ENCODE data around the gene TTBK2. TPM values are rescaled to one million over a fixed set of nuclear protein-coding genes. Genes with fewer than 3 reads are reported as not detected.
A peak's percentile ranks its signal among the peaks of the same experiment; 100 is the strongest.
"Not testable (repeated sequence)": the region's sequence is repeated elsewhere in the genome, so short reads cannot be mapped to it uniquely, and the experiment has no call there.

Gene TTBK2
- total RNA-seq, 1 donor from 2014 or later: 19.8 TPM

DNA sequence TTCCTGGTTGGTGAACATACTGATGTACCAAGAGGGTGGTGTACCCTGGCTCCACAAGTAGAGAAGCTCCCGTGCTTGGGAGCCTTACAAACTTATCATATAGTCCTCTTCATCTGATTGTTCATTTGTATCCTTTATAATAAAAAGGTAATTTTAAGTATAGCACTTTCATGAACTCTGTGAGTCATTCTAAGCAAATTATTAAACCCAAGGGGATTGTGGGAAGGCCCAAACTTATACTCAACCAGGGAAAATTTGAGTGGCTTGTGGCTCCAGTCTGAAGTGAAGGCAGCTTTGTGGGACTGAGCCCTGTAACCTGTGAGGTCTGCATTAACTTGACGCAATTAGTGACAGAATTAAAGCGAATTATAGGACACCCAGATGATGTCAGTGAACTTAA, 29.0 kb downstream of the TTBK2 start:
- Mint-ChIP-seq H3K4me1 (peaks cover 10% of the 10 kb centered on the region), H3K4me3 (no peak overlapping the region), H3K9me3 (peaks cover 3% of the 10 kb centered on the region), H3K27me3 (no peaks in the 10 kb centered on the region), H3K27ac (no peak overlapping the region), H3K36me3 (ENCODE audit: low read depth) (peaks cover 18% of the 10 kb centered on the region)
- ATAC-seq (ENCODE audit: low read depth): peak; percentile 82
- TF ChIP-seq, protein P1, sequence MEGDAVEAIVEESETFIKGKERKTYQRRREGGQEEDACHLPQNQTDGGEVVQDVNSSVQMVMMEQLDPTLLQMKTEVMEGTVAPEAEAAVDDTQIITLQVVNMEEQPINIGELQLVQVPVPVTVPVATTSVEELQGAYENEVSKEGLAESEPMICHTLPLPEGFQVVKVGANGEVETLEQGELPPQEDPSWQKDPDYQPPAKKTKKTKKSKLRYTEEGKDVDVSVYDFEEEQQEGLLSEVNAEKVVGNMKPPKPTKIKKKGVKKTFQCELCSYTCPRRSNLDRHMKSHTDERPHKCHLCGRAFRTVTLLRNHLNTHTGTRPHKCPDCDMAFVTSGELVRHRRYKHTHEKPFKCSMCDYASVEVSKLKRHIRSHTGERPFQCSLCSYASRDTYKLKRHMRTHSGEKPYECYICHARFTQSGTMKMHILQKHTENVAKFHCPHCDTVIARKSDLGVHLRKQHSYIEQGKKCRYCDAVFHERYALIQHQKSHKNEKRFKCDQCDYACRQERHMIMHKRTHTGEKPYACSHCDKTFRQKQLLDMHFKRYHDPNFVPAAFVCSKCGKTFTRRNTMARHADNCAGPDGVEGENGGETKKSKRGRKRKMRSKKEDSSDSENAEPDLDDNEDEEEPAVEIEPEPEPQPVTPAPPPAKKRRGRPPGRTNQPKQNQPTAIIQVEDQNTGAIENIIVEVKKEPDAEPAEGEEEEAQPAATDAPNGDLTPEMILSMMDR (IDR thresholded peaks at IDR 0.05): no peak
- no peak for DNase-seq
- intact Hi-C loops (cut with micrococcal nuclease): no loop called here
- ChIA-PET POLR2A (interaction anchor here (0.6 to 0.7 kb wide), 2 partner anchors 125 to 496 kb away, joined by 4 to 7 read pairs; no protein-coding TSS in a partner anchor), CTCF (no interaction called here)

DNA sequence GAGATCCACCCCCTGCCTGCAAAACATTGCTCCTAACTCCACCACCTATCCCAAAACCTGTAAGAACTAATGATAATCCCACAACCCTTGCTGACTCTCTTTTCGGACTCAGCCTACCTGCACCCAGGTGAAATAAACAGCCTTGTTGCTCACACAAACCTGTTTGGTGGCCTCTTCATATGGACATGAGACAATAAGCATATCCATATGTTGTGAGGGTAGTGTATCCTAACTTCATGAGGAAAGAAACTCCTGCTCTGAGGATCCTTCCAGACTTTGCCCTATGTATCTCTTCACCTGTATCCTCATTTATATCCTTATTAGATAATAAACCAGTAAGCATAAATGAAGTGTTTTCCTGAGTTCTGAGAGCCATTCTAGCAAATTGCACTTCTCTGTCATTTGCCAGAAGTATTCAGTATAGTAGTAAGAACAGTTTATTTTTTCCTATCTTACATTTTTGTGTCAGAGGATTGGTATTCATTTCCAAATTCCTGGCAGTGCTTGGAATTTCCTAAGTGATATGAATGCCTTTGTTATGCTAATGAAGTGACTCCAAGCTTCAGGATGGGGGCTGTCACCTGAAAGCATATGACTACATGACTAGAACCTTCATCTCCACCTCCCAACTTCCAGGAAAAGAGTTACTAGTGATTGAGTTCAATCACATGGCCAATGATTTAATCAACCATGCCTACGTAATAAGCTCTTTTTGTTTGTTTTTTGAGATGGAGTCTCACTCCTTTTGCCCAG, 30.2 kb downstream of the TTBK2 start:
- ChIA-PET POLR2A (no interaction called here), CTCF (no interaction called here)
- H3K36me3 Mint-ChIP-seq (ENCODE audit: low read depth): peaks cover 15% of the 10 kb centered on the region
- H3K4me3 Mint-ChIP-seq: no peak overlapping the region
- H3K4me1 Mint-ChIP-seq: peaks cover 10% of the 10 kb centered on the region
- TF ChIP-seq, protein P1 (IDR thresholded peaks at IDR 0.05): no peak
- DNase-seq (no peak), ATAC-seq (ENCODE audit: low read depth) (no peak)
- H3K27me3 Mint-ChIP-seq: no peaks in the 10 kb centered on the region
- no peak overlapping the region for H3K27ac Mint-ChIP-seq
- intact Hi-C loops (cut with micrococcal nuclease): no loop called here
- H3K9me3 Mint-ChIP-seq: peaks cover 3% of the 10 kb centered on the region

DNA sequence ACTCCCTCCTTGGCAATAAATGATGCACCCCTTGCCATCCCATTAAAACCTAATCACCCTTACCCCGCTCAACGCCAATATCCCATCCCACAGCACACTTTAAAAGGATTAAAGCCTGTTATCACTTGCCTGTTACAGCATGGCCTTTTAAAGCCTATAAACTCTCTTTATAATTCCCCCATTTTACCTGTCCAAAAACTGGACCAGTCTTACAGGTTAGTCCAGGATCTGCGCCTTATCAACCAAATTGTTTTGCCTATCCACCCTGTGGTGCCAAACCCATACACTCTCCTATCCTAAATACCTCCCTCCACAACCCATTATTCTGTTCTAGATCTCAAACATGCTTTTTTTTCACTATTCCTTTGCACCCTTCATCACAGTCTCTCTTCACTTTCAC, 33.2 kb downstream of the TTBK2 start:
- intact Hi-C loops (cut with micrococcal nuclease); POLR2A ChIA-PET; DNase-seq; H3K27me3 Mint-ChIP-seq; H3K9me3 Mint-ChIP-seq; H3K4me3 Mint-ChIP-seq; H3K4me1 Mint-ChIP-seq; H3K36me3 Mint-ChIP-seq (ENCODE audit: low read depth); H3K27ac Mint-ChIP-seq; CTCF ChIA-PET; ATAC-seq (ENCODE audit: low read depth): not testable (repeated sequence)

DNA sequence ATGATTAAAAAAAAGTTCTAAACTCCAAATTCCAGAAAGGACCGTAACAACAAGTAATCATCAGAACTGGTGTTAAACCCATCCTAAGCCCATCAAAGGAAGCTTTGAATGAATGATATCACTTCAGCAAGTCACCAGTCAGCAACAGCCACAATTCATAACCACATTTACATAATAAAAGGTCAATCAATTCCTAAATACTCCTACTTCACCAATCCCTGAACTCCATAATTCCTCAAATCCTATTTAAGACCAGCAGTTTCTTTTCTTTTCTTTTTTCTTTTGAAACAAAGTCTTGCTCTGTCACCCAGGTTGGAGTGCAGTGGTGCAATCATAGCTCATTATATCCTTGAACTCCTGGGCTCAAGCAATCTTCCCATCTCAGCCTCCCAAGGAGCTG, 40.5 kb downstream of the TTBK2 start:
- intact Hi-C loops (cut with micrococcal nuclease): no loop called here
- Mint-ChIP-seq H3K27me3 (no peaks in the 10 kb centered on the region), H3K4me3 (no peak overlapping the region), H3K4me1 (no peaks in the 10 kb centered on the region), H3K27ac (no peak overlapping the region), H3K36me3 (ENCODE audit: low read depth) (peaks cover 13% of the 10 kb centered on the region), H3K9me3 (peaks cover 6% of the 10 kb centered on the region)
- DNase-seq (no peak), ATAC-seq (ENCODE audit: low read depth) (no peak)
- ChIA-PET CTCF (no interaction called here), POLR2A (interaction anchor here (0.6 kb wide), 1 partner anchor 22 kb away, joined by 6 read pairs; no protein-coding TSS in a partner anchor)
- TF ChIP-seq, protein P1 (IDR thresholded peaks at IDR 0.05): no peak

DNA sequence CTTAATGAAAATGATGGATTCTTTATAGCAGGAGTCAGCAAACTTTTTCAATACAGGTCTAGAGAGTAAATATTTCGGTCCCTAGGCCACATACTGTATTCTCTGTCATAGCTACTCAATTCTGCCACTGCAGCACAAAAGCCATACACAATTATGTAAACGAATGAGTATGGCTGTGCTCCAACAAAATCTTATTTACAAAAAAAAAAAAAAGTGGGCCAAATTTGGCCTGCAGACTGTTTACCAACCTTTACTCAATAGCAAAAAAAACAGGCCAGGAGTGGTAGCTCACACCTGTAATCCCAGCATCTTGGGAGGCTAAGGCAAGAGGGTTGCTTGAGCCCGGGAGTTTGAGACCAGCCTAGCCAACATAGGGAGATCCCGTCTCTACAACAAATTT, 41.1 kb downstream of the TTBK2 start:
- ATAC-seq (ENCODE audit: low read depth): no peak

More for the DNA sequence above, 41.1 kb downstream of the TTBK2 start:
- CTCF ChIA-PET: interaction anchor here (1.1 kb wide), 1 partner anchor 47 kb away, joined by 3 read pairs; no protein-coding TSS in a partner anchor
- Mint-ChIP-seq H3K4me1 (no peaks in the 10 kb centered on the region), H3K4me3 (no peak overlapping the region), H3K27me3 (no peaks in the 10 kb centered on the region), H3K36me3 (ENCODE audit: low read depth) (peaks cover 13% of the 10 kb centered on the region), H3K9me3 (peaks cover 2% of the 10 kb centered on the region), H3K27ac (no peak overlapping the region)
- intact Hi-C loops (cut with micrococcal nuclease): no loop called here
- TF ChIP-seq, protein P1 (IDR thresholded peaks at IDR 0.05): no peak
- DNase-seq: no peak
- POLR2A ChIA-PET: no interaction called here
